AG04450 (cell line): ENCODE data around the gene KCNJ4. TPM values are rescaled to one million over a fixed set of nuclear protein-coding genes. Genes with fewer than 3 reads are reported as not detected.
A peak's percentile ranks its signal among the peaks of the same experiment; 100 is the strongest.

Source experiments
- CTCF ChIA-PET: fragments of 300-600, 350-600 bp; formaldehyde crosslinking; extraction: SDS; loops from one replicate; lab custom pipeline; 2022; ENCODE audit warnings: antibody characterized with exemption, inconsistent platforms; lab: Charles Lee
- POLR2A ChIA-PET: fragments of 350-600 bp; formaldehyde crosslinking; extraction: SDS; loops from one replicate; lab custom pipeline; 2021; ENCODE audit warnings: antibody characterized with exemption, inconsistent platforms; lab: Yijun Ruan, JAX
- DNase-seq: peaks from one replicate; pipeline ENCODE4 v3.0.0-alpha.2; 2011; ENCODE audit warnings: low read depth, low spot score
- H3K27ac ChIP-seq: one replicate; pipeline ENCODE4 v1.5.1; 2012; ENCODE audit warnings: low read depth, low read length, control low read depth
- H3K27me3 ChIP-seq: one replicate; pipeline ENCODE4 v1.6.0; 2012; ENCODE audit warnings: low read length; ENCODE audit not compliant: control insufficient read depth, insufficient read depth
- H3K4me3 ChIP-seq: 2 replicates; pipeline ENCODE4 v1.5.1; 2011; ENCODE audit warnings: mild to moderate bottlenecking, low read depth, low read length, control low read depth
- H3K9me3 ChIP-seq: 2 replicates; pipeline ENCODE4 v1.5.1; 2012; ENCODE audit warnings: low read length; ENCODE audit not compliant: control insufficient read depth, insufficient read depth
- CTCF ChIP-seq: IDR thresholded peaks from 2 replicates; pipeline ENCODE4 v1.5.1; 2011; ENCODE audit warnings: low read depth, low read length, control low read depth, inconsistent platforms
- polyA minus RNA-seq: library from RNA; depleted of rRNA, polyadenylated mRNA; stranded (reverse); fragments of >200 nt; gene quantifications from 2 replicates; pipeline ENCODE4 v1.2.3, GENCODE V29; 2011; rRNA and poly(A)+ RNA removed
- polyA plus RNA-seq: library from polyadenylated mRNA; depleted of rRNA; stranded (reverse); fragments of >200 nt; gene quantifications from 2 replicates; pipeline ENCODE4 v1.2.3, GENCODE V29; 2011; rRNA removed

Gene KCNJ4
- polyA plus RNA-seq (not detected in 2 replicates), polyA minus RNA-seq (not detected in 2 replicates)

- peak within 1 kb of the TSS; percentile 37 for H3K4me3 ChIP-seq
- ChIA-PET POLR2A (no interaction called here), CTCF (no interaction called here)
- DNase-seq, result no peak
- no peak for TF ChIP-seq CTCF
- H3K27me3 ChIP-seq, result peaks cover 73% of the 10 kb centered on the region
- H3K27ac ChIP-seq, result no peak within 1 kb of the TSS
- no peaks in the 10 kb centered on the region; the same call in 1 of the 2 replicates for H3K9me3 ChIP-seq
Measured at GRCh38 chr22:38455076-38455529, at the start of gene KCNJ4. Gene KCNJ4, minus strand, starts transcription at chr22:38455199. Its CDS starts 27,067 bp downstream, at chr22:38428132.

GRCh38 chr22:38503021-38503420, 48.0 kb upstream of the KCNJ4 start:
- CTCF ChIA-PET, result interaction anchor here (0.6 to 0.8 kb wide), 2 partner anchors 11 to 169 kb away, joined by 3 read pairs; no protein-coding TSS in a partner anchor
- peaks cover 7% of the 10 kb centered on the region; the same call in 1 of the 2 replicates for H3K9me3 ChIP-seq
- TF ChIP-seq CTCF, result no peak
- H3K27me3 ChIP-seq, result no peaks in the 10 kb centered on the region
- no peak overlapping the region for H3K27ac ChIP-seq
- no peak for DNase-seq
- POLR2A ChIA-PET, result interaction anchor here (0.7 kb wide), 2 partner anchors 12 to 28 kb away, joined by 3 to 10 read pairs; no protein-coding TSS in a partner anchor
- peak overlapping the region; percentile 83 for H3K4me3 ChIP-seq

GRCh38 chr22:38501797-38502672, 47.0 kb upstream of the KCNJ4 start:
- ChIA-PET CTCF (interaction anchor here (0.6 to 0.8 kb wide), 2 partner anchors 10 to 170 kb away, joined by 3 read pairs; no protein-coding TSS in a partner anchor), POLR2A (interaction anchor here (0.5 to 1.4 kb wide), 5 partner anchors 11 to 96 kb away, joined by 3 to 10 read pairs (median 3); no protein-coding TSS in a partner anchor)
- DNase-seq, result no peak
- Histone ChIP-seq H3K9me3 (peaks cover 2% of the 10 kb centered on the region; the same call in 1 of the 2 replicates), H3K4me3 (0 out of 2 replicates have a peak overlapping the region, but pooled peaks have one; percentile 3), H3K27me3 (no peaks in the 10 kb centered on the region), H3K27ac (no peak overlapping the region)
- TF ChIP-seq CTCF, result no peak

- TF ChIP-seq CTCF, result no peak
- Histone ChIP-seq H3K4me3 (no peak overlapping the region), H3K9me3 (no peaks in the 10 kb centered on the region), H3K27me3 (no peaks in the 10 kb centered on the region), H3K27ac (no peak overlapping the region)
- DNase-seq, result no peak
- ChIA-PET CTCF (no interaction called here), POLR2A (interaction anchor here (0.7 to 1.5 kb wide), 2 partner anchors 8 to 169 kb away, joined by 5 to 6 read pairs; no protein-coding TSS in a partner anchor)
Measured at GRCh38 chr22:38497869-38498268, 42.9 kb upstream of the KCNJ4 start.
